CD14-positive monocyte (primary cell): ENCODE results near the gene KRT74. TPM values are rescaled to one million over a fixed set of nuclear protein-coding genes. Genes with fewer than 3 reads are reported as not detected.
A peak's percentile ranks its signal among the peaks of the same experiment; 100 is the strongest.

Source experiments
- DNase-seq, 3 donors: peaks; one replicate each; pipeline ENCODE4 v3.0.0-alpha.2; 2011 to 2022
- H2AFZ ChIP-seq: 2 replicates; pipeline ENCODE4 v1.6.0; 2012; ENCODE audit warnings: mild to moderate bottlenecking, low read depth, low read length, inconsistent platforms; ENCODE audit not compliant: insufficient read depth, poor library complexity, severe bottlenecking
- H3K27ac ChIP-seq, 2 donors: 1 replicate in 1 of 2; 2 replicates in 1 of 2; pipeline ENCODE4 v1.5.1; 2012 to 2013; ENCODE audit warnings: low read length in 2 of 2, control low read depth in 1 of 2, inconsistent platforms in 1 of 2, low read depth in 1 of 2, mild to moderate bottlenecking in 1 of 2
- H3K27me3 ChIP-seq, 2 donors: one replicate each; pipeline versions ENCODE4 v1.6.0 to v1.6.1; 2011 to 2013; ENCODE audit warnings: low read length in 2 of 2; ENCODE audit not compliant: control insufficient read depth in 2 of 2, insufficient read depth in 2 of 2
- H3K36me3 ChIP-seq, 2 donors: replicated peaks in 1 of 2; 1 replicate in 1 of 2; 2 replicates in 1 of 2; pipeline versions ENCODE4 v1.5.1 to v1.6.1; 2012 to 2013; ENCODE audit warnings: low read length in 2 of 2, control low read depth in 1 of 2, inconsistent platforms in 1 of 2, mild to moderate bottlenecking in 1 of 2; ENCODE audit not compliant: insufficient read depth in 2 of 2, control insufficient read depth in 1 of 2
- H3K4me1 ChIP-seq, 2 donors: 1 replicate in 1 of 2; 2 replicates in 1 of 2; pipeline versions ENCODE4 v1.5.1 to v1.6.1; 2012 to 2013; ENCODE audit warnings: low read length in 2 of 2, control low read depth in 1 of 2, inconsistent platforms in 1 of 2, mild to moderate bottlenecking in 1 of 2, moderate library complexity in 1 of 2; ENCODE audit not compliant: insufficient read depth in 2 of 2, control insufficient read depth in 1 of 2
- H3K4me2 ChIP-seq: replicated peaks from 2 replicates; pipeline ENCODE3; 2012; ENCODE audit warnings: low read length, moderate library complexity, mild to moderate bottlenecking; ENCODE audit not compliant: poor library complexity, severe bottlenecking; ENCODE audit errors: extremely low read depth
- H3K4me3 ChIP-seq, 3 experiments: fragments of 200-600 bp in 1 of 3; sonication (generic) in 1 of 3; replicated peaks in 1 of 3; 1 replicate in 2 of 3; 2 replicates in 1 of 3; pipeline ENCODE4 v1.5.1; 2011 to 2013; ENCODE audit warnings: low read length in 3 of 3, mild to moderate bottlenecking in 3 of 3, control low read depth in 2 of 3, low read depth in 2 of 3, inconsistent platforms in 1 of 3, moderate library complexity in 1 of 3
- H3K79me2 ChIP-seq: 2 replicates; pipeline ENCODE4 v1.6.0; 2012; ENCODE audit warnings: mild to moderate bottlenecking, control low read depth, inconsistent platforms, low read length, moderate library complexity; ENCODE audit not compliant: insufficient read depth
- H3K9ac ChIP-seq: 2 replicates; pipeline ENCODE4 v1.6.0; 2017; ENCODE audit warnings: low read length, mild to moderate bottlenecking; ENCODE audit not compliant: insufficient read depth, poor library complexity, severe bottlenecking
- H3K9me3 ChIP-seq, 2 donors: replicated peaks in 1 of 2; 1 replicate in 1 of 2; 2 replicates in 1 of 2; pipeline versions ENCODE4 v1.5.1 to v1.6.1; 2012 to 2013; ENCODE audit warnings: low read length in 2 of 2, control low read depth in 1 of 2; ENCODE audit not compliant: control insufficient read depth in 1 of 2, insufficient read depth in 1 of 2
- H4K20me1 ChIP-seq: 2 replicates; pipeline ENCODE4 v1.6.0; 2012; ENCODE audit warnings: mild to moderate bottlenecking, low read length, control low read depth, moderate library complexity; ENCODE audit not compliant: insufficient read depth
- H3K27ac Mint-ChIP-seq, 7 donors: one replicate each; pipeline ENCODE4 v1.8.0; 2020; ENCODE audit warnings: mild to moderate bottlenecking in 7 of 7, mixed read lengths in 7 of 7, moderate library complexity in 6 of 7, inconsistent platforms in 2 of 7
- H3K27me3 Mint-ChIP-seq, 3 donors: one replicate each; pipeline ENCODE4 v1.8.0; 2021 to 2022; ENCODE audit warnings: low read depth in 3 of 3, mild to moderate bottlenecking in 3 of 3, mixed read lengths in 3 of 3, moderate library complexity in 3 of 3, inconsistent platforms in 1 of 3
- H3K36me3 Mint-ChIP-seq, 2 donors: one replicate each; pipeline ENCODE4 v1.8.0; 2020; ENCODE audit warnings: mixed read lengths in 2 of 2, inconsistent platforms in 1 of 2, mild to moderate bottlenecking in 1 of 2
- H3K4me1 Mint-ChIP-seq: one replicate; pipeline ENCODE4 v1.8.0; 2020; ENCODE audit warnings: mild to moderate bottlenecking, mixed read lengths
- H3K4me3 Mint-ChIP-seq, 2 donors: one replicate each; pipeline ENCODE4 v1.8.0; 2020; ENCODE audit warnings: mild to moderate bottlenecking in 2 of 2, mixed read lengths in 2 of 2, moderate library complexity in 1 of 2
- H3K9me3 Mint-ChIP-seq, 7 donors: one replicate each; pipeline ENCODE4 v1.8.0; 2020 to 2022; ENCODE audit warnings: mixed read lengths in 7 of 7, mild to moderate bottlenecking in 6 of 7, moderate library complexity in 6 of 7, inconsistent platforms in 2 of 7
- WGBS: methylation state at CpG from one replicate; pipeline ENCODE4 v1.1.5; 2013; ENCODE audit warnings: missing lambda C conversion rate; ENCODE audit not compliant: insufficient coverage; 5-methylcytosine and 5-hydroxymethylcytosine counted together
- intact Hi-C, 2 donors: fragments of 100-400 bp; cut with micrococcal nuclease; formaldehyde crosslinking; loops; one replicate each; pipeline versions ENCODE4 v1.15.0 to v1.15.1; 2023
- polyA plus RNA-seq, 3 donors: library from polyadenylated mRNA; depleted of rRNA in 1 of 3; unstranded in 2 of 3; stranded (reverse) in 1 of 3; fragments of 300-500 nt in 2 of 3; fragments of >200 nt in 1 of 3; fragmentation: Illumina TruSeq in 2 of 3; gene quantifications; 1 replicate in 2 of 3; 2 replicates in 1 of 3; pipeline ENCODE4 v1.2.3, GENCODE V29; 2012 to 2021
- TF ChIP-seq, protein P1 (sequence below): fragments of 200-600 bp; IDR thresholded peaks from one replicate; pipeline ENCODE4 v1.8.0; 2022; ENCODE audit warnings: antibody characterized with exemption, mild to moderate bottlenecking

The KRT74 gene
- polyA plus RNA-seq, 3 donors: not detected

DNA sequence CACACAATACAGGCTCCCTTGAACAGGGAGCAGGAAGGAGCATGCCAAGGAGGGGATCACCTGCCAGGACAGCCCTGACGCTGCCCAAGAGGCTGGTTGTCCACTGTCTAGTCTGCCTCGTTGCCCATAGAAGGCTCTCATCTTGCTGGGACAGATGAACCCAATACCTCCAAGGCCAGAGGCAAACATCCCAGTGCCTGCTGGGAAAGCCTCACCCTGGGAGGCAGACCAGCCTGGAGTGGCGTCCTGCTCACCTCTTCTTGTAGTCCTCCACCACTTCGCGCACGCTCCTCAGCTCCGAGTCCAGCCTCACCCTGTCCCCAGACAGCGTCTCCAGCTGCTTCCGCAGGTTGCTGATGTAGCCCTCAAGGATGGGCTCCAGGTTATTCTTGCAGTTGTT lies 42.3 kb upstream of the KRT74 start:
- no peaks in the 10 kb centered on the region for H4K20me1 ChIP-seq
- H3K9ac ChIP-seq: no peak overlapping the region
- Mint-ChIP-seq H3K4me1 (peaks cover 6% of the 10 kb centered on the region), H3K27me3 (peaks cover under 1 to 2% (median 2%) of the 10 kb centered on the region in 3 donors), H3K27ac (peak overlapping the region in 2 of 7 donors; percentile 61 to 88), H3K4me3 (no peak overlapping the region), H3K36me3 (no peaks in the 10 kb centered on the region), H3K9me3 (peaks cover 0 to 3% (median 0%) of the 10 kb centered on the region in 7 donors)
- intact Hi-C loops: no loop called here
- H3K36me3 ChIP-seq: no peaks in the 10 kb centered on the region
- no peak overlapping the region for H3K4me2 ChIP-seq
- WGBS: 80% methylated on average over 9 of the region's 9 CpGs
- H2AFZ ChIP-seq: no peak overlapping the region
- peaks cover 10% of the 10 kb centered on the region in 2 donors for H3K4me1 ChIP-seq
- no peaks in the 10 kb centered on the region for H3K79me2 ChIP-seq
- H3K27me3 ChIP-seq: no peaks in the 10 kb centered on the region
- DNase-seq: no peak
- no peak overlapping the region for H3K4me3 ChIP-seq
- TF ChIP-seq, protein P1, sequence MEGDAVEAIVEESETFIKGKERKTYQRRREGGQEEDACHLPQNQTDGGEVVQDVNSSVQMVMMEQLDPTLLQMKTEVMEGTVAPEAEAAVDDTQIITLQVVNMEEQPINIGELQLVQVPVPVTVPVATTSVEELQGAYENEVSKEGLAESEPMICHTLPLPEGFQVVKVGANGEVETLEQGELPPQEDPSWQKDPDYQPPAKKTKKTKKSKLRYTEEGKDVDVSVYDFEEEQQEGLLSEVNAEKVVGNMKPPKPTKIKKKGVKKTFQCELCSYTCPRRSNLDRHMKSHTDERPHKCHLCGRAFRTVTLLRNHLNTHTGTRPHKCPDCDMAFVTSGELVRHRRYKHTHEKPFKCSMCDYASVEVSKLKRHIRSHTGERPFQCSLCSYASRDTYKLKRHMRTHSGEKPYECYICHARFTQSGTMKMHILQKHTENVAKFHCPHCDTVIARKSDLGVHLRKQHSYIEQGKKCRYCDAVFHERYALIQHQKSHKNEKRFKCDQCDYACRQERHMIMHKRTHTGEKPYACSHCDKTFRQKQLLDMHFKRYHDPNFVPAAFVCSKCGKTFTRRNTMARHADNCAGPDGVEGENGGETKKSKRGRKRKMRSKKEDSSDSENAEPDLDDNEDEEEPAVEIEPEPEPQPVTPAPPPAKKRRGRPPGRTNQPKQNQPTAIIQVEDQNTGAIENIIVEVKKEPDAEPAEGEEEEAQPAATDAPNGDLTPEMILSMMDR: no peak
- H3K9me3 ChIP-seq: no peaks in the 10 kb centered on the region
- no peak overlapping the region for H3K27ac ChIP-seq

DNA sequence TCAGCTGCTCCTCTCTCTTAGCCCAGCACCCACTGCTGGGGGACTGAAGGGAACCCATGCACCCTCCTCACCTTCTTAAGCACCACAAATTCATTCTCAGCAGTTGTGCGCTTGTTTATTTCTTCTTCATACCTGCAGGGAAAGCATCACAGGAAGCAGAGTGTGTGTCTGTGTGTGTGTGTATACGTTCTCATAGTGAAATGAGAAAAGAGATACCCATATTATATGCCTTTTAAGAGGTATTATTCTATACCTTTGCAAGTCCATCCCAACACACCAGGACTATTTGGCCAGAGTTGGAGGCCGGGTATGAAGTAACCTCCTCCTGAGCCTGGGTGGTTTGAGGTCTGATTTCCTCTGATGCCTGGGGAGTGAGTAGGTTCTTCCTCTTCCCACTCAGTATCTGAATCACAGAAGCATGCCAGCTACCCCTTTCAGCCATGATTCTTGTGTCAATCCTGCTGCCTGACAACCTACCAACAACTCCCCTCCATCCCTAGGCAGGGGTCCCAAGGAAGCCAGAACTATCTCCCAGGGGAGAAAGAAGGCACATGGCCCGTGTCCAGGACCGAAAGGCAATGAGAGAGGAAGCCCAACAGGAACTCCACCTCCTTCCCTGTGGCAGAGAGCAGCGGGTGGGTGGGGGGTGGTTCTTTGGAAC lies 41.7 kb upstream of the KRT74 start:
- no peak overlapping the region for H3K4me3 ChIP-seq
- H3K36me3 ChIP-seq: no peaks in the 10 kb centered on the region
- H4K20me1 ChIP-seq: no peaks in the 10 kb centered on the region
- H3K4me1 ChIP-seq: peaks cover 10% of the 10 kb centered on the region in 2 donors
- H3K9ac ChIP-seq: no peak overlapping the region
- H3K9me3 Mint-ChIP-seq: peaks cover 0 to 3% (median 0%) of the 10 kb centered on the region in 7 donors
- peak overlapping the region in 1 of 2 donors; percentile 66 for H3K4me3 Mint-ChIP-seq
- H3K27ac ChIP-seq: no peak overlapping the region
- H3K4me1 Mint-ChIP-seq: peaks cover 6% of the 10 kb centered on the region
- H3K27me3 ChIP-seq: no peaks in the 10 kb centered on the region
- no peaks in the 10 kb centered on the region for H3K79me2 ChIP-seq
- WGBS: no CpG with 5 or more reads among the region's 6 CpGs
- intact Hi-C loops: no loop called here
- H3K9me3 ChIP-seq: no peaks in the 10 kb centered on the region
- H3K4me2 ChIP-seq: no peak overlapping the region
- no peak for DNase-seq
- H3K27me3 Mint-ChIP-seq: peaks cover 4 to 6% (median 6%) of the 10 kb centered on the region in 3 donors
- TF ChIP-seq, protein P1: no peak
- peak overlapping the region; percentile 59 for H2AFZ ChIP-seq
- peak overlapping the region in 1 of 7 donors; percentile 61 for H3K27ac Mint-ChIP-seq
- no peaks in the 10 kb centered on the region for H3K36me3 Mint-ChIP-seq
